Stimulated activated CD4-positive, alpha-beta T cell treated with anti-CD3 and anti-CD28 coated beads, Interleukin-2, amount 100 ng/mL, for 4 hours (primary cell): ENCODE measurements around the gene SATB2.

Experiments
- DNase-seq: peaks from one replicate; pipeline ENCODE4 v3.0.0-alpha.2; 2020; ENCODE audit warnings: low read depth

Gene SATB2

GRCh38 chr2:199457147-199458008 lies at the start of gene SATB2:
SATB2 (minus strand) TSS chr2:199457939; CDS start chr2:199456037, 1,902 bp downstream.
- no peak for DNase-seq

GRCh38 chr2:199505755-199506403 lies 48.1 kb upstream of the SATB2 start:
- DNase-seq: no peak

- DNase-seq: no peak
Measured at GRCh38 chr2:199503148-199503547, 45.4 kb upstream of the SATB2 start.

GRCh38 chr2:199499005-199499404 lies 41.3 kb upstream of the SATB2 start:
- DNase-seq: no peak

GRCh38 chr2:199495147-199495546 lies 37.4 kb upstream of the SATB2 start:
- no peak for DNase-seq

GRCh38 chr2:199490049-199490448 lies 32.3 kb upstream of the SATB2 start:
- no peak for DNase-seq

- no peak for DNase-seq
Measured at GRCh38 chr2:199488772-199489400, 31.1 kb upstream of the SATB2 start.

GRCh38 chr2:199485732-199486335 lies 28.1 kb upstream of the SATB2 start:
- DNase-seq: no peak

GRCh38 chr2:199484927-199485326 lies 27.2 kb upstream of the SATB2 start:
- no peak for DNase-seq

- DNase-seq: no peak
Measured at GRCh38 chr2:199480966-199481365, 23.2 kb upstream of the SATB2 start.

GRCh38 chr2:199477277-199477834 lies 19.6 kb upstream of the SATB2 start:
- DNase-seq: no peak

- no peak for DNase-seq
Measured at GRCh38 chr2:199471443-199472057, 13.8 kb upstream of the SATB2 start.

- no peak for DNase-seq
Measured at GRCh38 chr2:199470672-199471442, 13.1 kb upstream of the SATB2 start.

- no peak for DNase-seq
Measured at GRCh38 chr2:199470361-199470671, 12.6 kb upstream of the SATB2 start.

- no peak for DNase-seq
Measured at GRCh38 chr2:199469514-199470360, 12.0 kb upstream of the SATB2 start.

GRCh38 chr2:199468561-199469513 lies 11.1 kb upstream of the SATB2 start:
- no peak for DNase-seq

- no peak for DNase-seq
Measured at GRCh38 chr2:199467066-199467822, 9.5 kb upstream of the SATB2 start.

- DNase-seq: no peak
Measured at GRCh38 chr2:199466692-199467065, 8.9 kb upstream of the SATB2 start.
